ENCODE measurements around the gene MED26.

DNA sequence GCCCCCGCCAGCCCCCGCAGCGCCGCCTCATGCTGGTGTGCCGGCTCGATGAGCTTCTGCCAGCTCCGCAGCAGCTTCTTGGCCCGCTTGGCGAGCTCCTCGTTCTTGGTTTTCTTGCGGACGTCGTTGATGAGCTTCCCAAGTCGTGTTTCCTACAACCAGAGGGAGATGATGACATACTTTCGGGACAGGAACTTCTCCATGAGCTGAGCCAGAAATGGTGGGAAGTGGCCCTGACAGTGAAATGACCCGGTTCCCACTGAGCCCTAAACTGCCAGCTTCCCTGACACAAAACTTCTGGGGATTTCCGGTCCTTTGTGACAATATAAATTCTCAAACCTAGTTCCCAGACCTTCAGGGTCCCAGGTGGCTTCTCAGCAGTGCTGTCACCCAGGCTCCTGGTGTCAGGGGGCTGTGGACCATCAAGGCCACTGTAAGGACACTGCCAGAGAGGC lies 50.4 kb downstream of the MED26 start:
- TF ChIP-seq POLR2A (IDR thresholded peaks at IDR 0.05; ENCODE audit: low read length) (no peak), GATA1 (IDR thresholded peaks at IDR 0.05; ENCODE audit: low read depth, low read length) (no peak)

All from erythroblast (primary cell).